WTC11 (cell line): ENCODE measurements around the gene IL18R1.

Experiments
- CBFB ChIP-seq: sonication (generic); formaldehyde crosslinking; IDR thresholded peaks from 2 replicates; pipeline ENCODE4 v1.8.1; 2022; ENCODE audit warnings: mild to moderate bottlenecking, low read depth, missing genetic modification reagents
- CTCF ChIP-seq: fragments of 200-600 bp; IDR thresholded peaks from 2 replicates; pipeline ENCODE4 v1.8.0; 2022; ENCODE audit warnings: antibody characterized with exemption
- NFYB ChIP-seq: sonication (generic); formaldehyde crosslinking; conservative IDR thresholded peaks from 2 replicates; pipeline ENCODE4 v1.8.0; 2022; ENCODE audit warnings: low read depth, missing genetic modification reagents
- ZNF512 ChIP-seq: sonication (generic); formaldehyde crosslinking; IDR thresholded peaks from 2 replicates; pipeline ENCODE4 v1.8.1; 2022; ENCODE audit warnings: missing genetic modification reagents, borderline replicate concordance
- TF ChIP-seq, protein P1 (sequence below): sonication (generic); formaldehyde crosslinking; IDR thresholded peaks from 2 replicates; pipeline ENCODE4 v1.8.1; 2022; ENCODE audit warnings: low read depth, missing genetic modification reagents, borderline replicate concordance
- TF ChIP-seq, protein P2 (sequence below): sonication (generic); formaldehyde crosslinking; IDR thresholded peaks from 2 replicates; pipeline ENCODE4 v1.8.1; 2023; ENCODE audit warnings: mild to moderate bottlenecking, missing genetic modification reagents, moderate library complexity
- TF ChIP-seq, protein P3 (sequence below): sonication (generic); formaldehyde crosslinking; IDR thresholded peaks from 2 replicates; pipeline ENCODE4 v1.8.0; 2022; ENCODE audit warnings: mild to moderate bottlenecking, missing genetic modification reagents

- TF ChIP-seq CTCF, result no peak
- no peak for TF ChIP-seq NFYB (CRISPR knock-in tag)
- TF ChIP-seq, protein P1, sequence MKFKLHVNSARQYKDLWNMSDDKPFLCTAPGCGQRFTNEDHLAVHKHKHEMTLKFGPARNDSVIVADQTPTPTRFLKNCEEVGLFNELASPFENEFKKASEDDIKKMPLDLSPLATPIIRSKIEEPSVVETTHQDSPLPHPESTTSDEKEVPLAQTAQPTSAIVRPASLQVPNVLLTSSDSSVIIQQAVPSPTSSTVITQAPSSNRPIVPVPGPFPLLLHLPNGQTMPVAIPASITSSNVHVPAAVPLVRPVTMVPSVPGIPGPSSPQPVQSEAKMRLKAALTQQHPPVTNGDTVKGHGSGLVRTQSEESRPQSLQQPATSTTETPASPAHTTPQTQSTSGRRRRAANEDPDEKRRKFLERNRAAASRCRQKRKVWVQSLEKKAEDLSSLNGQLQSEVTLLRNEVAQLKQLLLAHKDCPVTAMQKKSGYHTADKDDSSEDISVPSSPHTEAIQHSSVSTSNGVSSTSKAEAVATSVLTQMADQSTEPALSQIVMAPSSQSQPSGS, result no peak
- TF ChIP-seq, protein P2, sequence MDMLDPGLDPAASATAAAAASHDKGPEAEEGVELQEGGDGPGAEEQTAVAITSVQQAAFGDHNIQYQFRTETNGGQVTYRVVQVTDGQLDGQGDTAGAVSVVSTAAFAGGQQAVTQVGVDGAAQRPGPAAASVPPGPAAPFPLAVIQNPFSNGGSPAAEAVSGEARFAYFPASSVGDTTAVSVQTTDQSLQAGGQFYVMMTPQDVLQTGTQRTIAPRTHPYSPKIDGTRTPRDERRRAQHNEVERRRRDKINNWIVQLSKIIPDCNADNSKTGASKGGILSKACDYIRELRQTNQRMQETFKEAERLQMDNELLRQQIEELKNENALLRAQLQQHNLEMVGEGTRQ (CRISPR knock-in tag), result no peak
- no peak for TF ChIP-seq ZNF512 (CRISPR knock-in tag)
- TF ChIP-seq, protein P3, sequence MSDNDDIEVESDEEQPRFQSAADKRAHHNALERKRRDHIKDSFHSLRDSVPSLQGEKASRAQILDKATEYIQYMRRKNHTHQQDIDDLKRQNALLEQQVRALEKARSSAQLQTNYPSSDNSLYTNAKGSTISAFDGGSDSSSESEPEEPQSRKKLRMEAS (CRISPR knock-in tag), result no peak
- no peak for TF ChIP-seq CBFB (CRISPR knock-in tag)
These were observed 66.5 kb downstream of the IL18R1 start for GRCh38 chr2:102421890-102422759.
